HG03175 (cell line): ENCODE measurements around the gene LEF1.
A peak's percentile ranks its signal among the peaks of the same experiment; 100 is the strongest.

Experiments
- ATAC-seq: cut with Tn5 transposase; IDR thresholded peaks from one replicate; pipeline ENCODE4 v1.9.1; 2021; ENCODE audit warnings: mild to moderate bottlenecking, moderate library complexity; ENCODE audit not compliant: unreplicated experiment

The LEF1 gene

DNA sequence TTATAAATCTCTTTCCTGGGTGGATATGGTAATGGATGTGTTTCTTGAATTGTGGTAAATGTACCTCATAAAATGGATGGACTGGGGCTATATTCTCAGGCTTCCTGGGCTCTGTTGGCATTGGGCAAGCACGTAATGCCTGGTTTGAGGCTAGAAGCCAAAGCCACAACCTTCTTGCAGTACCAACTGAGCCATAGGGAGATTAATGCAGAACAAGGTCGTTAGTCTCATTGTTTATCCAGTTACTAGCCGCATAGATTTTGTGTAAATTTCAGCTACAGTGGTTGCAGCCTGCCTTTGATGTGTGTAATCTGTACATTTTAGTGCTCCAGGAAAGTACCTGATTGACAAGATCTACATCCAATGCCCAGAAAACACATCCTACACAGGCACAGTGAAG lies 7.2 kb upstream of the LEF1 start:
- no peak for ATAC-seq

DNA sequence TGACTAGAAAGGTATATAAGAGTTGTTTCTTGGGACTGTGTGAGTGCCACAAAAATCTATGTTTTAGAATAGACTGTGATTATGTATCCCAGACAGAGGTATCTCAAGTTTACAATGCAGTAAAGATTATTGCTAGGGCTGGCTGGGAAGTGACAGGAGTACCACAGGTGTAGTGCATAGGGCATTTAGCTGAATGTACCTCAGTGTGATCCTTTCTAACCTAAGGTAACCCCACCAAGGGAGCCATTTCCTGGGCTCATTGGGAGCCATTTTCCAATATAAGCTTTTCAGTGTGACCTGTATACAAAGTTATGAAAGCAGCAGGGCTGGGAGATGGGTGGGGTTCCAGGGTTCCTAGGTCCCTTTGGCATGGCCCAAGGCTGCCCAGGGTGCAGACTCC lies 6.1 kb upstream of the LEF1 start:
- ATAC-seq = no peak

- ATAC-seq = no peak
Observed at GRCh38 chr4:108173599-108174057, 4.9 kb upstream of the LEF1 start.

DNA sequence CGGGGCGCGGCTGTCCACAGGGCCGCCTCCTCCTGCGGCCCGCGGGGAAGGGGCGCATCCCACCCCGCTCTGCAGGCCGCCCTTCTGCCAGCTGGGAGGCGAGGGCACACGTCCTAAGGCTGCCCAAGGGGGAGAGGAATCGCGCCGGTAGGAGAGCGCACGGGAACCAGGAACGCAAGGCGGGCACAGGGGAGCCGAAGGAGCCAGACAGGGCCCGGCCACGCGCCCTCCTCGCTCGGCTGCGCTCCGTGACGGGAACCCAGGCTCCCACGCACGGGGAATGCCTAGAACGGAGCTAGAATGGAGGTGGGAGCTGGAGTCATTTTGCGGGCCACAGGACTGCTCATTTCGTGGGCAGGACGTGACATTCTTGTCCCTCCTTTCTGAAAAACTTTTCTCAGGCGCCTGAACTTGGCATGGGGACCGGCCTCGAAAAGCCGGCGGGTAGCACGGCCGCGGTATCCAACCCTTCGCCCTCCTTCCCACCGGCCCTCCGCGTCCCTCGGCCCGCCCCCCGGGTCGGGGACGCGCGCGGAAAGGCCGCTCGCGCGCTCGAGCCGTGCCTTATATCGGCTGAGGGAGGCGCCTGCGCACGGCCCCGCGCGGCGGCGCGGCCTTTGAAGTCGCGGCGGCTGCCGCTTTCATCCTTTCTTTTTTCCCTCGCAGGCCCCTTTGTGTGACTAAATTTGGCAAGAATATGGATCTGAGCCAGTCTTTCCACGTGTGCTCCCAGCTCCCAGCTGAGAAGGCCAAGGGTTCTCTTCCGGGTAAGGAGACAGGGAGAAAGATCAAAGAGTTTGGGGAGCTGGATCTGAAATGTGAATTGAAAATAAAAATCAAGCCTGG lies 4.2 kb upstream of the LEF1 start:
- peak; percentile 50 for ATAC-seq

DNA sequence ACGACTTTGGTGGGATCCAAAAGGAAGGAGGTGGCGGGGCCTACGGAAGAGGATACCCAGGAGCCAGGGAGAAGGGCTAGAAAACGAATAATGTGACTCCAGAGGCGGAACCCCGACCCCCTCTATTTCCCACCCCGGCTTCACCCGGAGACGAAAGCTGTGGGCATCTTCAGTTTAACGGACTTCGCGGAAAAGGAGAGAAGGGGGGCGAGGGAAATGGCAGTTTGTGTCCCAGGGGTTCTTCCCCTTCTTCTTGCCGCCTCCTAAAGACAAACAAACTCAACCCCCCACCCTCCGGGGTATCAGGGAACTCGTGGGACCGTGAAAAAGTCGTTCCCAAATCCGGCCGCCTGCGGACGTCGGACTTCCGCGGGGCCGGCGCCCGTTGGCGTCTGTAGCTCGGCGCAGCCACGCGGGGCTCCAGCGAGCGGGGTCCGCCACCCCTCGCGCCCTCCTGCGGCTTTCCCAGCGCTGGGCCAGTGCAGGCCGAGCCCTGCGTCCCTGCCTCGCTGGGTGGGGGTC lies 3.6 kb upstream of the LEF1 start:
- peak; percentile 31 for ATAC-seq

DNA sequence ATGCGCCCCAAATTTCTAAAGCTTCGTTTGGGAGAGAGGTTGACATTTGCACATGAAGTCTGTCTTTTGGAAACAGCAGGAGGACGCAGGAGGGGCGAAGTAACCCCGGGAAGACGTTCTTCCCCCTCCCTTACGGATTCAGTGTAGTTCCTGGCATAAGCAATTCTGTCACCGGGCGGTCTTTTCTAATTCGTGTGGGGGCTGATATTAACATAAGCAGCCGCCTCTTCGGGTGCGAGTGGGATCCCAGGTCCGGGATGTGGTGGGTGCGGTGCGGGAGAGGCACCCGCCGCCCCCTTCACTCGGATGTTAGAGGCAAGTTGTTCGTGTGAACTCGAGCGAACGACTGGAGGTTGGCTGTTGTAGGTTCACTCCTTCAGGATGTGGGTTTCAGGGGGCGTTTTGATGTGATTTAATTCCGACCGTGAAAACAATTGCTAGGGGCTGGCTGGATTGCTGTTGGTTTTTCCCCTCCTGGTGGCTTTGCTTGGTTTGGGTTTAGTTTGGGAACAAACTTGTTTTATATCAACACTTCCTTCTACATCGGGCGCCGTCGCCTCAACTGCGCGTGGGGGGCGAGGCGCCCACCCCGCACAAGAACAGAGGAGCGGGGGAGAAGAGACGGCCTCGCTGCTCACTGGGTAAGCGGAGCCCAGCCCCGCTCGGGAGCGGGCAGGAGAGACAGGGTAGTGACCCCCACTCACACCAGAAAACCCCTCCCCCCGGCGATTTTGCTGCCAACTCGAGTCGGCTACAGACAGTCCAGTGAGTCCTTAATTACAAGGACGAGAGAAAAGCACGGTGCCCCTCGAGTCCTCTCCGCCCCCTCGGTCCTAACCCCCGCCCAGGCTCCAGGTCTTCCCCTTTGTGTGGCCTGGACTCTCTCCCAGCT lies 2.9 kb upstream of the LEF1 start:
- ATAC-seq = no peak

DNA sequence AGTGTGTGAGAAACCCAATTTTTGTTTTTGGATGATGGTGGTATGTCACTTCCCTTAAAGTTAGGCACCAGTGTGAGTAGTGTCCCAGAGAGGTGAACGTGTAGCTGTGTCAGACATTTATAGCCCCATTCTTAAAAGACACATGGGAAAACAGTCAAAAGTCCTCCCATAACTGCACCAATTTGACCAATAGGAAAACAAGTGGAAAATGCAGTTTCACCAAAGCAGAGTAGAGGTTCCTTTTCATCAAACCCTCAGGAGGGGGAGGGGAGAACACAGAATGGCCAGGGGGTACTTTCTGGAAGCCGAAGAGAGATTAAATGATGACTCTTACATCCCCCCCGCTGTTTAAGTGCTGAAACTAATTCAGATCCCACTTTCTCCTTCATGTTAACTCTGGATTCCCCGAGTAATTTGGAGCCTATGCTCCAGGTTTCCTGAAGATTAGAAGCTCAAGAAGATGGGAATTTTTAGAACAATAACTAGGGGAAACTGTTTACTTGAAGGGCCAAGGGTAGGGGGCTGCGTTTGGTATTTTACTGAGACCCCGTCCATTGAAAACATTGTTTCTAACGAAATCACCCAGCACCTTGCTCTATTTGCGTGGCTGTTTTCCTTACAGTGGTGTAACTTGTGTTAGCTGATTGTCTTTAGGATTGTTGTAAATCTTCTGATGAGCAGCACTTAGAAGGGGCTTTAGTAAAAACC lies 2.1 kb upstream of the LEF1 start:
- ATAC-seq = no peak

GRCh38 chr4:108169664-108170063 lies 932 bp upstream of the LEF1 start:
- no peak for ATAC-seq

DNA sequence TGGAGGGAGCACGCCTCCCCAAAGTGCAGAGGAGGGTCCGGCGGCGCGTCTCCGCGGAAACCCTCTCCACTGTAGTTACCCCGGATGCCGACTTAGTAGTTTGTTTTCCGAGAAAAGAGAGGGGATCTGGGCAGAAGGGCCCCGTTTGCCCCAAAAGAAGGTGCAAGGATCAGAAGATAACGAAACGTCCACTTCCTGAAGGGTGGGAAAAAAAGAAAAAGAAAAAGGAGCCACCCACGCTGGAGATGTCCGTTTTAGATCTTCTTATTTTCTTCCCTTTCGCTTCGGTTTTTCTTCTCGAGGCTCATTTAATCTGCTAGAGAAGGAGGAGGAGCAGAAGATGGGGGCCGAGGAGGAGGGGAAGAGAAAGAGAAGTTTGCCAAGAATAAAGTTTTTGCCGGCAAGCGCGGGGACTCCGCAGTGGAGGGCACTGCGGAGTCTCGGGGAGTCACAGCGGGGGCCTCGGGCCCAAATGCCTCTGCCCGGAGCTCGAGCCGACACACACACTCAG lies 517 bp downstream of the LEF1 start:
- peak; percentile 5 for ATAC-seq

DNA sequence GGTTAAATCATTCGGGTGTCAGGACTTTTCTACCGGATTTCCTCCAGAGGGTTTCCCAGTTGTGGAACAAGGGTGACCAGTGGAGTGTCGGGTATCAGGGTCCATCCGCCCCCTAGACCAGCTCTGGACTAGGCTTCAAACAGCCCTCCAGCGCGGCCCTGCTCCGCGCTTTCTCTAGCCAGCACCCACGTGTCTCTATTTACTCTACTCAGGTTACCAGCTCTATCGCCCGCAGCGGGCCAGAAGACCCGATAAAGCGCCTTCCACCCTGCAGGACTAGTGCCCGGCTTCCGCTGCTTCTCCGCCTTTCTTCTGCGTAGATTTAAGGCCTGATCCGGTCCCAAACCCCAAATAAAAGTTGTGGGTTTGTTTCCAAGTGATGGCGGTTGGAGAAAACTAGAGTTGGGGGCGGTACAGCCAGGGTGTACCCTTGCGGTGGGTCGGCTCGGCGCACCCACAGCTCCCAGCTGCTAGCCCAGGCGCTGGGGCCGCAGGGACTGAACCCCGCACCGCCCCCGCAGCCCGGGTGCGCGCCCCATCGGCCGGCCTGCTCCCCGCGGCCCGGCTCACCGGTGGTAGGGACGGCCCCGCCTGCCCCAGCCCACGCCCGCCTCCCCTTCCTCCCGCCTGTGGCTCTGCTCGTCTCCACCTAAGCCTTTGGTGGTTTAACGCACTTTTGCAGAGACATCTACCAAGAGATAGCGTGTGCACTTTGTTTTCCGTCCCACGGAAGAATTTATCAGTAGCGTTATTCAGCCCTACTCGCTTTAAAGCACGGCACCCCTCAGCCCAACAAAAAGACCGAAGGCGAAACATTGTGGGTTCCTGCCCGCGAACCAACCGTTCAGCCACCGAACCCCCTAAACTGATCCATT lies 2.1 kb downstream of the LEF1 start:
- ATAC-seq = peak; percentile 29

DNA sequence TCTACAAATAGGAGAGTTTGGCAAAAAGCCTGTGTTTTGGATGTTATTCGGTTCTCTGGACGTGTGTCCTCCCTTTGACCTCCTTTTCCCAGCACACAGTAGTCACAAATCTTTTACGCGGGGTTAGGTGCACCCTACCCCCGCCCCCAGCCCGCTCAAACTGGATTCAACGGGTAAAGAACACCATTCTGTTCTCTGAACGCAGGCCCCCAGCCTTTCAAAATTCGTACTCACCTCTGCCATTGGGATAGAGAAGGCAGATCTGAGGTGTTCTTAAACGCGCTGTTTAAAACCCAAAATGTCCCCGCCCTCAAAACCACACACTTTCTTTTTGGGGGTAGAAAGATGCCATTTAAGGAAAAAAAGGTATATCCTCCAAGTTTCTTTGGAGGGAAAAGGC lies 2.7 kb downstream of the LEF1 start:
- no peak for ATAC-seq

GRCh38 chr4:108165586-108165985 lies 3.1 kb downstream of the LEF1 start:
- no peak for ATAC-seq

DNA sequence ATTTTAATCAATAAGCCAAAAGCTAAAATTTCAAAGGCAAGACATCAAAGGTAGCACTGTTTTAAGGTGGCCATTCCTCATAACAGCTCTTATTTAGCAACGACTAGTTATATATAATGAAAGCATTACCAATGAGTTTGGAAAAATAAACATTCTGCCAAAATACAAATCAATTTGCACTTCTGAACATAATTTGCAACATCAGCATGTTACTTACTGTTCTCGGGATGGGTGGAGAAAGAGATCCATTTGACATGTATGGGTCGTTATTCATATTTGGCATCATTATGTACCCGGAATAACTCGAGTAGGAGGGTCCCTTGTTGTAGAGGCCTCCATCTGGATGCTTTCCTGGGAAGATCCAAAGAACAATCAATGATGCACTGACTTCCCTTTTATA lies 5.4 kb downstream of the LEF1 start:
- ATAC-seq = no peak

GRCh38 chr4:108160741-108161352 lies 7.9 kb downstream of the LEF1 start:
- ATAC-seq = no peak

- no peak for ATAC-seq
Observed at GRCh38 chr4:108159845-108160244, 8.9 kb downstream of the LEF1 start.

DNA sequence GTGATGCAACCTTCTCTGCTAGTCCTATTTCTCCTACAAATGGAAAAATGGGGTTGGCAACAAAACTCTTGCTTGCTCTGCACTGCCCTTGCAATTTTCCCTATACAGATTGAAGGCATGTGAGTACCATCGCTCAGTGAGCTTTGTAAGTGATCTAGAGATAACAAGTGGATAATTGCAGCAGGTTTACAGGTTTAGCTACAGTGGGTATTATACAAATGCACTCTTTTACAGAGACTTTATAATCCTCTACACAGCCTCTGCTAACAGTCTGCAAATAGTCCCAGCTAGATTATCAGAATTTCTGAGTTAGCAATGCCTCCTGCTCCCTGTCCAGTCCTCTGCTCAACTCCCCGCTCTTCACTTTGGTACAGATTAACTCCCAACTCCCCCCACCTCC lies 11.1 kb downstream of the LEF1 start:
- no peak for ATAC-seq

- no peak for ATAC-seq
Observed at GRCh38 chr4:108156391-108156790, 12.3 kb downstream of the LEF1 start.

DNA sequence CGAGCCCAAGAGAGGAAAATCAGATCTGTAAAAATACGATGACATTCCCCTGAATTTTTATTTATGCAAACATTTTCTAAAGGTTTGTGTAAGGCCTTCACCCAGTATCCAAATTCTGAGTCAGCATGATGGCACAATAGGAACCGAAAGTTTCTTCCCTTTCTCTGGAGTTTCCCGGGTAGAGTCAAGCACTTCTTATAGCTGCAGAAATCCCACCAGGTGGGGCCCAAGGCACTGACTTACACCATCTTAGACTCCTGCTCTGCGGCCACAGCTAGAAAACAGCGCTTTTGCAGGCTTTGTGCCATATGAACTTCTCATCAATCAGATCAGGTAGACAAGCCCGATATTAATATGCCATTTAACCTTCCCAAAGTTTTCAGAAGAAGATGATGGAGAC lies 13.4 kb downstream of the LEF1 start:
- ATAC-seq = no peak

DNA sequence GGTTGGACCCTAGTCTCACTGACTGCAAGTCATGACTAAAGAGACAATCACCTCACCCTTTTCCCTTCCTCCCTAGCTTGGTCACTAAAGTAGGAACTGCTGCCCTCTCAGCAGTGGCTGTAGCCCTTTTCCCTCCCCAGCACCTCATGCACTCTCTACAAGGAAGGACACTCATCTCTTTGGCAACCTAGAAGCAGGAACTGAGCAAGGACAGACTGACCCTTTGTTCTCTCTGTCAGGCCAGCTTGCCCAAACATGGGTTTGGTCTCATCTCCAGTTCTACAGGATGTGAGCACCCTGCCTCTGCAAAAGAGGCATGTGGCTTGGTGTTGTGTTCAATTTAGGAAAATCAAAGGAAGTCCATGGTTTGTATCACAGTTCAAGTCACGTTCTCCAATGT lies 15.8 kb downstream of the LEF1 start:
- no peak for ATAC-seq
